ENCODE data around the gene MAPK10. TPM values are rescaled to one million over a fixed set of nuclear protein-coding genes. Genes with fewer than 3 reads are reported as not detected.

The MAPK10 gene
- total RNA-seq, 1 experiment from 2014 or later = 4.7 TPM

DNA sequence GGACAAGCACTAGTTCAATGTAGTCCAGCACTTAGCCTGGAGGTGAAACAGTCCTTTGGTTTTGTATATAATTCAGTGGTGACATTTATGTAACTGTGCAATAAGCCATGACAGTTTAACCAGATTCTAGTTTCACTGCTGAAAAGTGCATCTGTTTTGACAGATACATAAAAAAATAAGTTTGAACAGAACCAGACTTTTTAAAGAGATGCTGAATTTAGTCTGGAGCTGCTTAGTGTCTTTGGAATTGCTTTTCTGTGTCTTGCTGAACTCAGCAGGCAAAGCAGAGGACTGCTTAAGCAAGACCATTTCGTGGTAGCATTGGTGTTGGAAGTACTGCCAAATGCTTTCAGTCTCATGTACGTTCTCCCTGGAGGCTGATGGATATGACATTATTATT is 393.5 kb downstream of the MAPK10 start:
- no peaks in the 10 kb centered on the region for H3K4me1 Mint-ChIP-seq
- H3K27me3 ChIP-seq (ENCODE audit: insufficient read depth, low read length) = no peaks in the 10 kb centered on the region
- H3K27ac Mint-ChIP-seq = no peak overlapping the region
- no peak overlapping the region for H2AFZ ChIP-seq (ENCODE audit: low read length)
- TF ChIP-seq, protein P1, sequence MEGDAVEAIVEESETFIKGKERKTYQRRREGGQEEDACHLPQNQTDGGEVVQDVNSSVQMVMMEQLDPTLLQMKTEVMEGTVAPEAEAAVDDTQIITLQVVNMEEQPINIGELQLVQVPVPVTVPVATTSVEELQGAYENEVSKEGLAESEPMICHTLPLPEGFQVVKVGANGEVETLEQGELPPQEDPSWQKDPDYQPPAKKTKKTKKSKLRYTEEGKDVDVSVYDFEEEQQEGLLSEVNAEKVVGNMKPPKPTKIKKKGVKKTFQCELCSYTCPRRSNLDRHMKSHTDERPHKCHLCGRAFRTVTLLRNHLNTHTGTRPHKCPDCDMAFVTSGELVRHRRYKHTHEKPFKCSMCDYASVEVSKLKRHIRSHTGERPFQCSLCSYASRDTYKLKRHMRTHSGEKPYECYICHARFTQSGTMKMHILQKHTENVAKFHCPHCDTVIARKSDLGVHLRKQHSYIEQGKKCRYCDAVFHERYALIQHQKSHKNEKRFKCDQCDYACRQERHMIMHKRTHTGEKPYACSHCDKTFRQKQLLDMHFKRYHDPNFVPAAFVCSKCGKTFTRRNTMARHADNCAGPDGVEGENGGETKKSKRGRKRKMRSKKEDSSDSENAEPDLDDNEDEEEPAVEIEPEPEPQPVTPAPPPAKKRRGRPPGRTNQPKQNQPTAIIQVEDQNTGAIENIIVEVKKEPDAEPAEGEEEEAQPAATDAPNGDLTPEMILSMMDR (conservative IDR thresholded peaks at IDR 0.05) = no peak
- no peak overlapping the region for H2BK15ac ChIP-seq (ENCODE audit: low read depth, low read length)
- no peaks in the 10 kb centered on the region for H3K23me2 ChIP-seq (ENCODE audit: insufficient read length, low read depth, low read length, poor library complexity, severe bottlenecking)
- no peak overlapping the region for H2BK12ac ChIP-seq (ENCODE audit: insufficient read length, low read depth, low read length)
- no peak overlapping the region for H3K4me3 Mint-ChIP-seq
- H3K9ac ChIP-seq (ENCODE audit: extremely low read depth, insufficient read length, low read length) = no peak overlapping the region
- H3K27me3 Mint-ChIP-seq (ENCODE audit: low read depth) = no peaks in the 10 kb centered on the region; the same call in 1 of the 2 replicates
- DNase-seq = no peak
- WGBS (ENCODE audit: extremely low coverage, insufficient read length, low lambda C conversion rate) = no CpG with 5 or more reads among the region's 2 CpGs
- no peaks in the 10 kb centered on the region for H3K79me2 ChIP-seq (ENCODE audit: insufficient read depth, low read length)
- no peak overlapping the region for H2BK120ac ChIP-seq (ENCODE audit: low read depth, low read length, poor library complexity, severe bottlenecking)
- no peak overlapping the region for H4K8ac ChIP-seq (replicated peaks; ENCODE audit: insufficient read length, low read depth, low read length)
- no peaks in the 10 kb centered on the region for H3K9me3 ChIP-seq (ENCODE audit: control insufficient read depth, low read depth, low read length)
- no peak overlapping the region for H4K91ac ChIP-seq (ENCODE audit: insufficient read length, low read depth, low read length)
- H2BK5ac ChIP-seq (ENCODE audit: insufficient read length, low read length) = no peak overlapping the region
- no peak overlapping the region for H3K18ac ChIP-seq (ENCODE audit: insufficient read length, low read depth, low read length)
- no peak overlapping the region for H2AK5ac ChIP-seq (ENCODE audit: insufficient read length, low read length)
- no peak overlapping the region for H3K56ac ChIP-seq (ENCODE audit: insufficient read length, low read depth, low read length)
- no peak overlapping the region for H3K27ac ChIP-seq (ENCODE audit: insufficient read length, low read depth, low read length)
- H3T11ph ChIP-seq (ENCODE audit: low read length) = no peak overlapping the region
- H3K79me1 ChIP-seq (ENCODE audit: insufficient read depth, low read depth, low read length, poor library complexity, severe bottlenecking) = no peaks in the 10 kb centered on the region
- H3K4ac ChIP-seq (ENCODE audit: low read depth, low read length) = no peak overlapping the region
- no peak overlapping the region for H4K5ac ChIP-seq (ENCODE audit: insufficient read length, low read depth, low read length)
- H3K4me1 ChIP-seq (ENCODE audit: insufficient read depth, low read length) = no peaks in the 10 kb centered on the region
- H3K14ac ChIP-seq (ENCODE audit: insufficient read depth, low read length) = no peak overlapping the region
- H2BK20ac ChIP-seq (ENCODE audit: low read depth, low read length, poor library complexity, severe bottlenecking) = no peak overlapping the region
- H3K4me2 ChIP-seq (ENCODE audit: insufficient read depth, insufficient read length, low read length) = no peak overlapping the region
- peaks cover 0 to 3% of the 10 kb centered on the region in 2 experiments; a peak in 1 of 5 replicates for H3K9me3 Mint-ChIP-seq
- no peaks in the 10 kb centered on the region for H3K36me3 Mint-ChIP-seq (ENCODE audit: insufficient read depth in 1 of 3, low read depth in 3 of 3)
- no peak overlapping the region for H3K23ac ChIP-seq (ENCODE audit: insufficient read length, low read depth, low read length)
- H4K20me1 ChIP-seq (ENCODE audit: control insufficient read depth, insufficient read depth, insufficient read length) = no peaks in the 10 kb centered on the region
